ENCODE results near the gene ACSF3. TPM values are rescaled to one million over a fixed set of nuclear protein-coding genes. Genes with fewer than 3 reads are reported as not detected.

Gene ACSF3
- total RNA-seq, 1 experiment from 2014 or later = 39.2 TPM

- Mint-ChIP-seq H3K4me1 (ENCODE audit: insufficient read depth, unreplicated experiment) (no peaks in the 10 kb centered on the region), H3K27me3 (ENCODE audit: insufficient read depth, unreplicated experiment) (no peaks in the 10 kb centered on the region), H3K36me3 (ENCODE audit: insufficient read depth, unreplicated experiment) (peaks cover 4% of the 10 kb centered on the region), H3K9me3 (ENCODE audit: unreplicated experiment) (no peaks in the 10 kb centered on the region), H3K27ac (ENCODE audit: low read depth, unreplicated experiment) (no peak overlapping the region), H3K4me3 (ENCODE audit: unreplicated experiment) (no peak overlapping the region)
- ChIA-PET POLR2A (interaction anchor here (0.6 kb wide), 1 partner anchor 327 kb away, joined by 3 read pairs; no protein-coding TSS in a partner anchor), CTCF (interaction anchor here (1.0 kb wide), 1 partner anchor 38 kb away, joined by 3 read pairs; no protein-coding TSS in a partner anchor)
- intact Hi-C loops (cut with micrococcal nuclease) = no loop called here
- no peak for DNase-seq (ENCODE audit: unreplicated experiment)
- TF ChIP-seq CTCF (IDR thresholded peaks at IDR 0.05; ENCODE audit: unreplicated experiment) = no peak
- no TSS peak for BruUV-seq (replicated peaks)
Observed at GRCh38 chr16:89177501-89177900, 83.8 kb downstream of the ACSF3 start.

- H3K4me1 Mint-ChIP-seq (ENCODE audit: insufficient read depth, unreplicated experiment) = no peaks in the 10 kb centered on the region
- no peak for TF ChIP-seq CTCF (IDR thresholded peaks at IDR 0.05; ENCODE audit: unreplicated experiment)
- no peak for DNase-seq (ENCODE audit: unreplicated experiment)
- BruUV-seq (replicated peaks) = no TSS peak
- H3K9me3 Mint-ChIP-seq (ENCODE audit: unreplicated experiment) = no peaks in the 10 kb centered on the region
- H3K36me3 Mint-ChIP-seq (ENCODE audit: insufficient read depth, unreplicated experiment) = peaks cover 4% of the 10 kb centered on the region
- no peak overlapping the region for H3K4me3 Mint-ChIP-seq (ENCODE audit: unreplicated experiment)
- intact Hi-C loops (cut with micrococcal nuclease) = no loop called here
- ChIA-PET POLR2A (interaction anchor here (0.6 kb wide), 1 partner anchor 328 kb away, joined by 3 read pairs; no protein-coding TSS in a partner anchor), CTCF (interaction anchor here (1.0 kb wide), 1 partner anchor 37 kb away, joined by 3 read pairs; no protein-coding TSS in a partner anchor)
- H3K27me3 Mint-ChIP-seq (ENCODE audit: insufficient read depth, unreplicated experiment) = no peaks in the 10 kb centered on the region
- no peak overlapping the region for H3K27ac Mint-ChIP-seq (ENCODE audit: low read depth, unreplicated experiment)
Observed at GRCh38 chr16:89178453-89179147, 84.9 kb downstream of the ACSF3 start.

GRCh38 chr16:89179148-89179484 lies 85.5 kb downstream of the ACSF3 start:
- Mint-ChIP-seq H3K4me1 (ENCODE audit: insufficient read depth, unreplicated experiment) (no peaks in the 10 kb centered on the region), H3K9me3 (ENCODE audit: unreplicated experiment) (no peaks in the 10 kb centered on the region), H3K27ac (ENCODE audit: low read depth, unreplicated experiment) (no peak overlapping the region), H3K36me3 (ENCODE audit: insufficient read depth, unreplicated experiment) (peaks cover 4% of the 10 kb centered on the region), H3K27me3 (ENCODE audit: insufficient read depth, unreplicated experiment) (no peaks in the 10 kb centered on the region), H3K4me3 (ENCODE audit: unreplicated experiment) (no peak overlapping the region)
- no TSS peak for BruUV-seq (replicated peaks)
- no peak for DNase-seq (ENCODE audit: unreplicated experiment)
- POLR2A ChIA-PET = no interaction called here
- CTCF ChIA-PET = no interaction called here
- intact Hi-C loops (cut with micrococcal nuclease) = no loop called here
- no peak for TF ChIP-seq CTCF (IDR thresholded peaks at IDR 0.05; ENCODE audit: unreplicated experiment)

- TF ChIP-seq CTCF (IDR thresholded peaks at IDR 0.05; ENCODE audit: unreplicated experiment) = no peak
- Mint-ChIP-seq H3K27me3 (ENCODE audit: insufficient read depth, unreplicated experiment) (no peaks in the 10 kb centered on the region), H3K4me3 (ENCODE audit: unreplicated experiment) (no peak overlapping the region), H3K36me3 (ENCODE audit: insufficient read depth, unreplicated experiment) (peaks cover 4% of the 10 kb centered on the region), H3K27ac (ENCODE audit: low read depth, unreplicated experiment) (no peak overlapping the region), H3K9me3 (ENCODE audit: unreplicated experiment) (no peaks in the 10 kb centered on the region), H3K4me1 (ENCODE audit: insufficient read depth, unreplicated experiment) (no peaks in the 10 kb centered on the region)
- intact Hi-C loops (cut with micrococcal nuclease) = no loop called here
- POLR2A ChIA-PET = no interaction called here
- BruUV-seq (replicated peaks) = no TSS peak
- CTCF ChIA-PET = interaction anchor here (1.4 kb wide), 1 partner anchor 13 kb away, joined by 8 read pairs; no protein-coding TSS in a partner anchor
- no peak for DNase-seq (ENCODE audit: unreplicated experiment)
Observed at GRCh38 chr16:89179656-89180315, 86.1 kb downstream of the ACSF3 start.

Data from MCF 10A (cell line).